GM23338 (cell line): ENCODE data around the gene RPN2. TPM values are rescaled to one million over a fixed set of nuclear protein-coding genes. Genes with fewer than 3 reads are reported as not detected.

Experiments used
- ATAC-seq: fragments of 200-7000 bp; cut with Tn5 transposase; 3 replicates; pipeline ENCODE4 v1.9.1; 2020
- DNase-seq: peaks from one replicate; pipeline ENCODE4 v3.0.0-alpha.2; 2015; ENCODE audit warnings: low spot score
- H2AFZ ChIP-seq: fragments of 200-600 bp; sonication (generic); 2 replicates; pipeline ENCODE4 v1.8.0; 2016; ENCODE audit warnings: antibody characterized with exemption, mild to moderate bottlenecking, moderate library complexity
- H3F3A ChIP-seq: fragments of 200-600 bp; sonication (generic); replicated peaks from 2 replicates; pipeline ENCODE4 v1.8.0; 2017; ENCODE audit warnings: antibody characterized with exemption, mixed run types, low read depth
- H3K27ac ChIP-seq: fragments of 200-600 bp; sonication (generic); 2 replicates; pipeline ENCODE4 v1.6.1; 2016; ENCODE audit warnings: low read depth
- H3K27me3 ChIP-seq: fragments of 200-600 bp; sonication (generic); 2 replicates; pipeline ENCODE4 v1.8.0; 2016; ENCODE audit warnings: mild to moderate bottlenecking, mixed run types, moderate library complexity; ENCODE audit not compliant: insufficient read depth
- H3K36me3 ChIP-seq: fragments of 200-600 bp; sonication (generic); 2 replicates; pipeline ENCODE4 v1.8.0; 2016; ENCODE audit warnings: mild to moderate bottlenecking; ENCODE audit not compliant: insufficient read depth
- H3K4me1 ChIP-seq: fragments of 200-600 bp; sonication (generic); 2 replicates; pipeline ENCODE4 v1.8.0; 2016; ENCODE audit warnings: mild to moderate bottlenecking, moderate library complexity; ENCODE audit not compliant: insufficient read depth
- H3K4me2 ChIP-seq: fragments of 200-600 bp; sonication (generic); 2 replicates; pipeline ENCODE4 v1.7.1; 2017; ENCODE audit warnings: mixed run types
- H3K4me3 ChIP-seq: fragments of 200-600 bp; sonication (generic); 2 replicates; pipeline ENCODE4 v1.6.1; 2016; ENCODE audit warnings: mixed run types
- H3K79me2 ChIP-seq: fragments of 200-600 bp; sonication (generic); replicated peaks from 2 replicates; pipeline ENCODE4 v1.8.0; 2017; ENCODE audit warnings: mild to moderate bottlenecking; ENCODE audit not compliant: insufficient read depth
- H3K9me2 ChIP-seq: fragments of 200-600 bp; sonication (generic); 2 replicates; pipeline ENCODE4 v1.8.0; 2017; ENCODE audit not compliant: insufficient read depth
- H4K20me1 ChIP-seq: fragments of 200-600 bp; sonication (generic); replicated peaks from 2 replicates; pipeline ENCODE4 v1.8.0; 2017; ENCODE audit warnings: mild to moderate bottlenecking; ENCODE audit not compliant: insufficient read depth
- H3K27ac Mint-ChIP-seq: 2 replicates; pipeline ENCODE4 v1.8.0; 2020; ENCODE audit warnings: inconsistent platforms, mild to moderate bottlenecking, moderate library complexity, mixed read lengths
- H3K27me3 Mint-ChIP-seq: 3 replicates; pipeline ENCODE4 v1.8.0; 2022; ENCODE audit warnings: low read depth, mild to moderate bottlenecking, moderate library complexity, mixed read lengths, inconsistent platforms; ENCODE audit not compliant: insufficient read depth, poor library complexity
- H3K36me3 Mint-ChIP-seq: 3 replicates; pipeline ENCODE4 v1.8.0; 2021; ENCODE audit warnings: low read depth, mild to moderate bottlenecking, inconsistent platforms, moderate library complexity, mixed read lengths
- H3K4me1 Mint-ChIP-seq: 3 replicates; pipeline ENCODE4 v1.8.0; 2020; ENCODE audit warnings: mild to moderate bottlenecking, inconsistent platforms, mixed read lengths
- H3K4me3 Mint-ChIP-seq: 3 replicates; pipeline ENCODE4 v1.8.0; 2021; ENCODE audit warnings: moderate library complexity, mild to moderate bottlenecking, inconsistent platforms, mixed read lengths
- H3K9me3 Mint-ChIP-seq: 3 replicates; pipeline ENCODE4 v1.8.0; 2020; ENCODE audit warnings: moderate library complexity, mild to moderate bottlenecking, inconsistent platforms, mixed read lengths
- CREB1 ChIP-seq: fragments of 250-450 bp; sonication (Bioruptor Pico); IDR thresholded peaks from 2 replicates; pipeline ENCODE4 v1.5.0; 2020; ENCODE audit warnings: low read depth, mild to moderate bottlenecking, moderate library complexity
- EZH2 ChIP-seq: fragments of 200-600 bp; sonication (generic); IDR thresholded peaks from one replicate; pipeline ENCODE4 v1.8.0; 2017; ENCODE audit warnings: antibody characterized with exemption, mild to moderate bottlenecking, low read depth; ENCODE audit not compliant: unreplicated experiment
- EZH2phosphoT487 ChIP-seq: fragments of 200-600 bp; sonication (generic); IDR thresholded peaks from one replicate; pipeline ENCODE4 v1.8.1; 2018; ENCODE audit warnings: antibody characterized with exemption; ENCODE audit not compliant: unreplicated experiment
- JUNB ChIP-seq: IDR thresholded peaks from one replicate; pipeline ENCODE4 v1.6.1; 2016; ENCODE audit warnings: antibody characterized with exemption; ENCODE audit not compliant: unreplicated experiment
- NANOG ChIP-seq: IDR thresholded peaks from 2 replicates; pipeline ENCODE4 v1.6.1; 2016; ENCODE audit warnings: antibody characterized with exemption, borderline replicate concordance
- POLR2AphosphoS5 ChIP-seq: IDR thresholded peaks from 2 replicates; pipeline ENCODE4 v1.6.1; 2016; ENCODE audit warnings: antibody characterized with exemption, low read depth
- STAT1 ChIP-seq: IDR thresholded peaks from one replicate; pipeline ENCODE4 v1.6.1; 2016; ENCODE audit warnings: antibody characterized with exemption; ENCODE audit not compliant: unreplicated experiment
- ZNF114 ChIP-seq: fragments of 250-450 bp; sonication (Bioruptor Pico); IDR thresholded peaks from 2 replicates; pipeline ENCODE4 v1.5.0; 2020; ENCODE audit warnings: mild to moderate bottlenecking, moderate library complexity
- ZNF331 ChIP-seq: fragments of 250-450 bp; sonication (Bioruptor Pico); IDR thresholded peaks from 2 replicates; pipeline ENCODE4 v1.5.0; 2020; ENCODE audit warnings: low read depth, mild to moderate bottlenecking, moderate library complexity
- polyA plus RNA-seq: library from polyadenylated mRNA; unstranded; fragments of >200 nt; fragmentation: Nextera tagmentation; extraction: Ambion mirVana; gene quantifications from 2 replicates; pipeline ENCODE4 v1.2.1, GENCODE V29; 2016
- total RNA-seq: library from RNA; depleted of rRNA; stranded (reverse); fragments of >200 nt; shearing (Covaris generic); gene quantifications from 2 replicates; pipeline ENCODE4 v1.2.3, GENCODE V29; 2014
- TF ChIP-seq, protein P1 (sequence below), 2 experiments: fragments of 200-600 bp in 1 of 2; sonication (generic) in 1 of 2; conservative IDR thresholded peaks; 2 replicates each; pipeline versions ENCODE4 v1.5.1 to v1.6.1; 2016 to 2017; ENCODE audit warnings: antibody characterized with exemption in 2 of 2, low read depth in 2 of 2, mild to moderate bottlenecking in 2 of 2, moderate library complexity in 1 of 2
- TF ChIP-seq, protein P2 (sequence below): IDR thresholded peaks from one replicate; pipeline ENCODE4 v1.6.1; 2018; ENCODE audit warnings: antibody characterized with exemption; ENCODE audit not compliant: unreplicated experiment

RPN2 gene
- total and polyA plus RNA-seq, 2 experiments from 2014 or later: 244 to 302 TPM

DNA sequence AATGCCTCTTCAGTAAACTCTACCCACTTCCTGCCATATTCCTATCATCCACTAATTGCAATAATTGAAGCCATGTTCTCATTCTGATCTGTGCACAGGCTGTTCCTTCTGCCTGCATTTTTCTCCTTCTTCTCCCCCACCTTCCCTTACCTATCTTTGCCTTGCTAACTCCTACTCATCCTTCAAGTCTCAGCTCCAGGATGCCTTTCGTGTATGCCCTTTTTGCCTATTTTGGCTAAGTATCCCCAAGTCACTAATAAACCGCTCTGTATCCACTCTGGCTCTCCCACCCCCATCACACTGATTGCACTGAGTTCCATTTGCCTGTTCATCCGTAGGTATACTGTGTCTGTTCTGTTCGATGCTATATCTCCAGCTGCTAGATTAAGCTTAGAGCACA is 6.3 kb upstream of the RPN2 start:
- no peaks in the 10 kb centered on the region for H3K79me2 ChIP-seq
- no peak overlapping the region for H3K4me3 ChIP-seq
- Mint-ChIP-seq H3K4me3 (no peak overlapping the region), H3K27ac (no peak overlapping the region), H3K4me1 (no peaks in the 10 kb centered on the region), H3K36me3 (no peaks in the 10 kb centered on the region), H3K27me3 (no peaks in the 10 kb centered on the region), H3K9me3 (no peaks in the 10 kb centered on the region)
- no peak overlapping the region for H2AFZ ChIP-seq
- no peak overlapping the region for H3K4me2 ChIP-seq
- H3K9me2 ChIP-seq: no peaks in the 10 kb centered on the region
- ATAC-seq (no peak), DNase-seq (no peak)
- no peak overlapping the region for H3K27ac ChIP-seq
- H3K36me3 ChIP-seq: no peaks in the 10 kb centered on the region
- 0 out of 2 replicates have a peak, but pooled peaks cover 1% of the 10 kb centered on the region for H3F3A ChIP-seq
- no peaks in the 10 kb centered on the region for H3K4me1 ChIP-seq
- no peaks in the 10 kb centered on the region for H4K20me1 ChIP-seq
- no peaks in the 10 kb centered on the region for H3K27me3 ChIP-seq
- TF ChIP-seq, protein P1, sequence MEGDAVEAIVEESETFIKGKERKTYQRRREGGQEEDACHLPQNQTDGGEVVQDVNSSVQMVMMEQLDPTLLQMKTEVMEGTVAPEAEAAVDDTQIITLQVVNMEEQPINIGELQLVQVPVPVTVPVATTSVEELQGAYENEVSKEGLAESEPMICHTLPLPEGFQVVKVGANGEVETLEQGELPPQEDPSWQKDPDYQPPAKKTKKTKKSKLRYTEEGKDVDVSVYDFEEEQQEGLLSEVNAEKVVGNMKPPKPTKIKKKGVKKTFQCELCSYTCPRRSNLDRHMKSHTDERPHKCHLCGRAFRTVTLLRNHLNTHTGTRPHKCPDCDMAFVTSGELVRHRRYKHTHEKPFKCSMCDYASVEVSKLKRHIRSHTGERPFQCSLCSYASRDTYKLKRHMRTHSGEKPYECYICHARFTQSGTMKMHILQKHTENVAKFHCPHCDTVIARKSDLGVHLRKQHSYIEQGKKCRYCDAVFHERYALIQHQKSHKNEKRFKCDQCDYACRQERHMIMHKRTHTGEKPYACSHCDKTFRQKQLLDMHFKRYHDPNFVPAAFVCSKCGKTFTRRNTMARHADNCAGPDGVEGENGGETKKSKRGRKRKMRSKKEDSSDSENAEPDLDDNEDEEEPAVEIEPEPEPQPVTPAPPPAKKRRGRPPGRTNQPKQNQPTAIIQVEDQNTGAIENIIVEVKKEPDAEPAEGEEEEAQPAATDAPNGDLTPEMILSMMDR (conservative IDR thresholded peaks at IDR 0.05; ENCODE audit: low read depth in 2 of 2): no peak
- TF ChIP-seq NANOG (no peak), EZH2phosphoT487 (no peak), STAT1 (no peak), CREB1 (CRISPR knock-in tag) (no peak), POLR2AphosphoS5 (no peak), JUNB (no peak)
- TF ChIP-seq, protein P2, sequence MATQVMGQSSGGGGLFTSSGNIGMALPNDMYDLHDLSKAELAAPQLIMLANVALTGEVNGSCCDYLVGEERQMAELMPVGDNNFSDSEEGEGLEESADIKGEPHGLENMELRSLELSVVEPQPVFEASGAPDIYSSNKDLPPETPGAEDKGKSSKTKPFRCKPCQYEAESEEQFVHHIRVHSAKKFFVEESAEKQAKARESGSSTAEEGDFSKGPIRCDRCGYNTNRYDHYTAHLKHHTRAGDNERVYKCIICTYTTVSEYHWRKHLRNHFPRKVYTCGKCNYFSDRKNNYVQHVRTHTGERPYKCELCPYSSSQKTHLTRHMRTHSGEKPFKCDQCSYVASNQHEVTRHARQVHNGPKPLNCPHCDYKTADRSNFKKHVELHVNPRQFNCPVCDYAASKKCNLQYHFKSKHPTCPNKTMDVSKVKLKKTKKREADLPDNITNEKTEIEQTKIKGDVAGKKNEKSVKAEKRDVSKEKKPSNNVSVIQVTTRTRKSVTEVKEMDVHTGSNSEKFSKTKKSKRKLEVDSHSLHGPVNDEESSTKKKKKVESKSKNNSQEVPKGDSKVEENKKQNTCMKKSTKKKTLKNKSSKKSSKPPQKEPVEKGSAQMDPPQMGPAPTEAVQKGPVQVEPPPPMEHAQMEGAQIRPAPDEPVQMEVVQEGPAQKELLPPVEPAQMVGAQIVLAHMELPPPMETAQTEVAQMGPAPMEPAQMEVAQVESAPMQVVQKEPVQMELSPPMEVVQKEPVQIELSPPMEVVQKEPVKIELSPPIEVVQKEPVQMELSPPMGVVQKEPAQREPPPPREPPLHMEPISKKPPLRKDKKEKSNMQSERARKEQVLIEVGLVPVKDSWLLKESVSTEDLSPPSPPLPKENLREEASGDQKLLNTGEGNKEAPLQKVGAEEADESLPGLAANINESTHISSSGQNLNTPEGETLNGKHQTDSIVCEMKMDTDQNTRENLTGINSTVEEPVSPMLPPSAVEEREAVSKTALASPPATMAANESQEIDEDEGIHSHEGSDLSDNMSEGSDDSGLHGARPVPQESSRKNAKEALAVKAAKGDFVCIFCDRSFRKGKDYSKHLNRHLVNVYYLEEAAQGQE: no peak

DNA sequence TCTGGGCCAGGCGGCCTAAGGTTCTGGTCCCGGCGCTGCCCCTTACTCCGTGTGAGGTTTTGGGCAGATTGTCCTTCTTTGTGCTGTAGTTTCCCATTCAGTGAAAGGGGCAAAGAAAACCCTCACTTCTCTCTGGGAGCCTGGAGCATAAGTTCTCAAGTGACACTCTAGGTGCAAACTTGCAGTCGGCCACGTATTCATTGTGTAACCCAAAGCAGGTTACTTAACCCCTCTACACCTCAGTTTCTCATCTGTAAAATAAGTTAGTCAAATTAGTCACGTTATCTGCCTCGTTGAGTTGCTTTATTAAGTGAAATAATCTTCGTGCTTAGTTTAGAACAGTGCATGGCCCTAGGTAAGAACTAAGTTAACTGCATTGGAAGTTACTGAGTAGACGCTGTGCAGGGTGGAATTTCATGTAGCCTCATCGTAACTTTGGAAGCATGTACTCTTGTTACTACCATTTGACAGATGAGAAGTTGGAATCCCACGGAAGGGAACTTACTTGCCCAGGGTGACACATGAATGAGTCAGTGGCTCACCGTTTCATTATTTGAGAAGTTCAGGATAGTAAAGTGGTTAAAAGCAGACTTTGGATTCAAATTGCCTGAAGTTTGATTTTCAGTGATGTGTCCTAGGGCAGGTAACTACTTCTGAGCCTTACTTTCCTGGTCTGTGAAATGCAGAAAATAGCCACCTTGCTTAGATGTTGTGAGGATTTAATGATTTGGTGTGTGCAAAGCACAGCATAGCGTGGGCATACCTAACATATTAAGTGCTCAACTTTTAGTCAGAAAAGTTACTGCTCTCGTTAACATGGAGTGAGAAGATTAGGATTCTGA is 774 bp downstream of the RPN2 start:
- DNase-seq: no peak
- TF ChIP-seq, protein P1 (conservative IDR thresholded peaks at IDR 0.05; ENCODE audit: low read depth in 2 of 2): no peak
- TF ChIP-seq STAT1 (no peak), NANOG (no peak), ZNF331 (no peak), CREB1 (CRISPR knock-in tag) (no peak), EZH2phosphoT487 (no peak), JUNB (no peak), ZNF114 (CRISPR knock-in tag) (no peak), POLR2AphosphoS5 (no peak), EZH2 (no peak)
- TF ChIP-seq, protein P2: no peak

More for the DNA sequence above, 774 bp downstream of the RPN2 start:
- H3K9me3 Mint-ChIP-seq: no peaks in the 10 kb centered on the region
- H3K27ac ChIP-seq: peak overlapping the region; percentile 90
- H3K4me3 Mint-ChIP-seq: peak overlapping the region; percentile 79
- H3K4me1 ChIP-seq: peaks cover 8% of the 10 kb centered on the region
- H4K20me1 ChIP-seq: peaks cover 52% of the 10 kb centered on the region
- peaks cover 9% of the 10 kb centered on the region for H3K27me3 Mint-ChIP-seq
- H3K4me1 Mint-ChIP-seq: peaks cover 12% of the 10 kb centered on the region
- no peaks in the 10 kb centered on the region for H3K27me3 ChIP-seq
- peak overlapping the region; percentile 99 for H3K4me2 ChIP-seq
- peaks cover 27% of the 10 kb centered on the region for H3K36me3 Mint-ChIP-seq
- H2AFZ ChIP-seq: peak overlapping the region; percentile 56; the same call in 1 of the 2 replicates
- H3K79me2 ChIP-seq: peaks cover 58% of the 10 kb centered on the region
- no peaks in the 10 kb centered on the region for H3K9me2 ChIP-seq
- no peak for ATAC-seq
- 0 out of 2 replicates have a peak, but pooled peaks cover 4% of the 10 kb centered on the region for H3F3A ChIP-seq
- H3K4me3 ChIP-seq: peak overlapping the region; percentile 97
- H3K27ac Mint-ChIP-seq: peak overlapping the region; percentile 98
- peaks cover 23% of the 10 kb centered on the region for H3K36me3 ChIP-seq
